ENCODE data around the gene ANKRD44. TPM values are rescaled to one million over a fixed set of nuclear protein-coding genes. Genes with fewer than 3 reads are reported as not detected.

Gene ANKRD44
- total RNA-seq, 1 experiment from 2014 or later, result 7.8 TPM

DNA sequence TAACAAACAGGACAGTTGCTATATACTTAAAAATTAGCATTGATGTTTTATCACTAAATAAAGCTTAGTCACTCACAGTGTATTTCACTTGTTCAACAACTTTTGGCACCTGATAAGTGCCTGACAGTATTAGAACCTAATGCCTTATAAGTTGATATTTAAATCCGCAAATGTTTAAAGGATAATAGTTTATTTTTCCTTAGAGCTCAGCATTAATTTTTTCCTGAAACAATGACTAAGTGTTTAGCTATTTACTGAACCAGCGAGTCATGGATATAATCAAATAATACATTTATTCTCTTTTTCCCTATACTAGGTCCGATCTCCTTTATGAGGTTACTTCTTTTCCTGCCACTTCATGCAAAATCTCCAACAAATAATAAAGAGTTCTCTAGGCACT is 238.0 kb downstream of the ANKRD44 start:
- ChIA-PET CTCF (no interaction called here), POLR2A (no interaction called here)
- in situ Hi-C loops (cut with HindIII; ENCODE audit: low pct_unique_long_range_greater_than_20kb, low sequenced_read_pairs), result no loop called here
- DNase-seq (ENCODE audit: low read depth, low spot score), result no peak
- ATAC-seq, result no peak
- no TSS peak for BruUV-seq (replicated peaks)
- Histone ChIP-seq H3K27me3 (ENCODE audit: control insufficient read depth, insufficient read depth, low read length) (no peaks in the 10 kb centered on the region), H3K36me3 (ENCODE audit: control insufficient read depth, insufficient read depth, low read length) (no peaks in the 10 kb centered on the region), H3K4me3 (ENCODE audit: low read depth in 2 of 2, low read length in 2 of 2) (no peak overlapping the region), H3K9me3 (ENCODE audit: control insufficient read depth, insufficient read depth, low read depth, low read length) (no peaks in the 10 kb centered on the region), H3K4me1 (ENCODE audit: control insufficient read depth, insufficient read depth, low read length) (no peaks in the 10 kb centered on the region), H3K27ac (ENCODE audit: low read length) (no peak overlapping the region)
- TF ChIP-seq, protein P1, sequence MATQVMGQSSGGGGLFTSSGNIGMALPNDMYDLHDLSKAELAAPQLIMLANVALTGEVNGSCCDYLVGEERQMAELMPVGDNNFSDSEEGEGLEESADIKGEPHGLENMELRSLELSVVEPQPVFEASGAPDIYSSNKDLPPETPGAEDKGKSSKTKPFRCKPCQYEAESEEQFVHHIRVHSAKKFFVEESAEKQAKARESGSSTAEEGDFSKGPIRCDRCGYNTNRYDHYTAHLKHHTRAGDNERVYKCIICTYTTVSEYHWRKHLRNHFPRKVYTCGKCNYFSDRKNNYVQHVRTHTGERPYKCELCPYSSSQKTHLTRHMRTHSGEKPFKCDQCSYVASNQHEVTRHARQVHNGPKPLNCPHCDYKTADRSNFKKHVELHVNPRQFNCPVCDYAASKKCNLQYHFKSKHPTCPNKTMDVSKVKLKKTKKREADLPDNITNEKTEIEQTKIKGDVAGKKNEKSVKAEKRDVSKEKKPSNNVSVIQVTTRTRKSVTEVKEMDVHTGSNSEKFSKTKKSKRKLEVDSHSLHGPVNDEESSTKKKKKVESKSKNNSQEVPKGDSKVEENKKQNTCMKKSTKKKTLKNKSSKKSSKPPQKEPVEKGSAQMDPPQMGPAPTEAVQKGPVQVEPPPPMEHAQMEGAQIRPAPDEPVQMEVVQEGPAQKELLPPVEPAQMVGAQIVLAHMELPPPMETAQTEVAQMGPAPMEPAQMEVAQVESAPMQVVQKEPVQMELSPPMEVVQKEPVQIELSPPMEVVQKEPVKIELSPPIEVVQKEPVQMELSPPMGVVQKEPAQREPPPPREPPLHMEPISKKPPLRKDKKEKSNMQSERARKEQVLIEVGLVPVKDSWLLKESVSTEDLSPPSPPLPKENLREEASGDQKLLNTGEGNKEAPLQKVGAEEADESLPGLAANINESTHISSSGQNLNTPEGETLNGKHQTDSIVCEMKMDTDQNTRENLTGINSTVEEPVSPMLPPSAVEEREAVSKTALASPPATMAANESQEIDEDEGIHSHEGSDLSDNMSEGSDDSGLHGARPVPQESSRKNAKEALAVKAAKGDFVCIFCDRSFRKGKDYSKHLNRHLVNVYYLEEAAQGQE (IDR thresholded peaks at IDR 0.05; ENCODE audit: insufficient read depth in 1 of 2, low read depth in 2 of 2, low read length in 1 of 2), result no peak
- TF ChIP-seq, protein P2, sequence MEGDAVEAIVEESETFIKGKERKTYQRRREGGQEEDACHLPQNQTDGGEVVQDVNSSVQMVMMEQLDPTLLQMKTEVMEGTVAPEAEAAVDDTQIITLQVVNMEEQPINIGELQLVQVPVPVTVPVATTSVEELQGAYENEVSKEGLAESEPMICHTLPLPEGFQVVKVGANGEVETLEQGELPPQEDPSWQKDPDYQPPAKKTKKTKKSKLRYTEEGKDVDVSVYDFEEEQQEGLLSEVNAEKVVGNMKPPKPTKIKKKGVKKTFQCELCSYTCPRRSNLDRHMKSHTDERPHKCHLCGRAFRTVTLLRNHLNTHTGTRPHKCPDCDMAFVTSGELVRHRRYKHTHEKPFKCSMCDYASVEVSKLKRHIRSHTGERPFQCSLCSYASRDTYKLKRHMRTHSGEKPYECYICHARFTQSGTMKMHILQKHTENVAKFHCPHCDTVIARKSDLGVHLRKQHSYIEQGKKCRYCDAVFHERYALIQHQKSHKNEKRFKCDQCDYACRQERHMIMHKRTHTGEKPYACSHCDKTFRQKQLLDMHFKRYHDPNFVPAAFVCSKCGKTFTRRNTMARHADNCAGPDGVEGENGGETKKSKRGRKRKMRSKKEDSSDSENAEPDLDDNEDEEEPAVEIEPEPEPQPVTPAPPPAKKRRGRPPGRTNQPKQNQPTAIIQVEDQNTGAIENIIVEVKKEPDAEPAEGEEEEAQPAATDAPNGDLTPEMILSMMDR (IDR thresholded peaks at IDR 0.05), result no peak
- TF ChIP-seq POLR2AphosphoS5 (IDR thresholded peaks at IDR 0.05; ENCODE audit: low read depth, low read length) (no peak), SIN3A (IDR thresholded peaks at IDR 0.05; ENCODE audit: borderline replicate concordance, insufficient read depth, low read depth, low read length) (no peak), TCF7L2 (IDR thresholded peaks at IDR 0.05; ENCODE audit: low read depth, low read length) (no peak)
- intact Hi-C loops (cut with micrococcal nuclease; ENCODE audit: unreplicated experiment), result no loop called here

DNA sequence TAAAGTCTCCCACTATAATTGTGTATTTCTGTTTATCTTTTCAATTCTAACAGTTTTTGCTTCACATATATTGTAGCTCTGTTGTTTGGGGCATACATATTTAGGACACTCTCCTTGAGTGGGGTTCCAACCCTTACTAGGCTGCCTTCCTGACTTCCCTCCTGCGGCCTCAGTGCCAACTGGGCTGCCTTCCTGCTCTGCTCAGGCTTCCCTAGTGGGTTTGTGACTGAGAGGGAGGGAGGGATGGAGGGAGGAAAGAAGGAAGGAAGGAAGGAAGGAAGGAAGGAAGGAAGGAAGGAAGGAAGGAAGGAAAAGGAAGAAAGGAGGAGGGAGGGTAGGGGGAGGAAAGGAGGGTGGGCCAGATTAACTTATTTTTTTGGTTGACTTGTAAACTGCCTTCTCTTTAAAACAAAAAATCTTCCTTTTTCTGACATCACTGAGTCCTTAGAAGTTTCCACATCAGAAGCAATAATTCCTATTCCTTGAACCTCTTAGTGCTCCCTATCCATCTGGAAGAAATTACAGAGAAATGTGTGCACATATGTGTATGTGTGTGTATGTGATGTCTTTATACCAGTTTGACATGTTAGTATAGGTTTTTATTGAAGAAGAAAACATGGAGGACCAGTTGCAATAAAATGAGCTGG is 238.7 kb downstream of the ANKRD44 start:
- ChIA-PET CTCF (no interaction called here), POLR2A (no interaction called here)
- Histone ChIP-seq H3K27ac (ENCODE audit: low read length) (no peak overlapping the region), H3K36me3 (ENCODE audit: control insufficient read depth, insufficient read depth, low read length) (no peaks in the 10 kb centered on the region), H3K4me3 (ENCODE audit: low read depth in 2 of 2, low read length in 2 of 2) (no peak overlapping the region), H3K9me3 (ENCODE audit: control insufficient read depth, insufficient read depth, low read depth, low read length) (no peaks in the 10 kb centered on the region), H3K27me3 (ENCODE audit: control insufficient read depth, insufficient read depth, low read length) (no peaks in the 10 kb centered on the region), H3K4me1 (ENCODE audit: control insufficient read depth, insufficient read depth, low read length) (no peaks in the 10 kb centered on the region)
- intact Hi-C loops (cut with micrococcal nuclease; ENCODE audit: unreplicated experiment) (no loop called here), in situ Hi-C loops (cut with HindIII; ENCODE audit: low pct_unique_long_range_greater_than_20kb, low sequenced_read_pairs) (no loop called here)
- BruUV-seq (replicated peaks), result no TSS peak
- TF ChIP-seq SIN3A (IDR thresholded peaks at IDR 0.05; ENCODE audit: borderline replicate concordance, insufficient read depth, low read depth, low read length), result no peak
- no peak for TF ChIP-seq TCF7L2 (IDR thresholded peaks at IDR 0.05; ENCODE audit: low read depth, low read length)
- TF ChIP-seq, protein P2 (IDR thresholded peaks at IDR 0.05), result no peak
- TF ChIP-seq, protein P1 (IDR thresholded peaks at IDR 0.05; ENCODE audit: insufficient read depth in 1 of 2, low read depth in 2 of 2, low read length in 1 of 2), result no peak
- TF ChIP-seq POLR2AphosphoS5 (IDR thresholded peaks at IDR 0.05; ENCODE audit: low read depth, low read length), result no peak
- DNase-seq (ENCODE audit: low read depth, low spot score) (no peak), ATAC-seq (no peak)
